A549 (cell line): ENCODE results near the gene KCNH8. TPM values are rescaled to one million over a fixed set of nuclear protein-coding genes. Genes with fewer than 3 reads are reported as not detected.
"Not testable (repeated sequence)": the region's sequence is repeated elsewhere in the genome, so short reads cannot be mapped to it uniquely, and the experiment has no call there.

ENCODE experiments used
- ATAC-seq, 2 experiments: fragments of 200-7000 bp in 1 of 2; fragments of >200 bp in 1 of 2; cut with Nextera tagmentation in 1 of 2; cut with Tn5 transposase in 1 of 2; 3 replicates each; pipeline versions ENCODE4 v1.8.0 to v1.9.1; 2018 to 2020; ENCODE audit warnings: mild to moderate bottlenecking in 1 of 2, moderate library complexity in 1 of 2
- CTCF ChIA-PET: fragments of 300-600 bp; sonication (Branson Sonifier 250); formaldehyde crosslinking; extraction: SDS; loops from one replicate; lab custom pipeline; 2021; ENCODE audit warnings: antibody characterized with exemption, inconsistent platforms; lab: Yijun Ruan, JAX
- POLR2A ChIA-PET: fragments of 350-600 bp; formaldehyde crosslinking; extraction: SDS; loops from one replicate; lab custom pipeline; 2021; ENCODE audit warnings: antibody characterized with exemption, inconsistent platforms; lab: Yijun Ruan, JAX
- DNase-seq, 2 experiments: peaks; one replicate each; pipeline versions ENCODE4 v3.0.0 to v3.0.0-alpha.2; 2011 to 2016; ENCODE audit warnings: low read depth in 1 of 2, low spot score in 1 of 2
- FAIRE-seq: peaks from 2 replicates; lab custom pipeline; 2011; peaks lifted over from hg19 to GRCh38; lab: Jason Lieb, UNC
- H3K27ac ChIP-seq, 2 experiments: fragments of >200 bp; sonication (Bioruptor Twin); formaldehyde crosslinking; 3 replicates each; pipeline ENCODE4 v1.5.1; 2016 to 2017
- H3K4me1 ChIP-seq: fragments of >200 bp; sonication (Bioruptor Twin); formaldehyde crosslinking; 3 replicates; pipeline ENCODE4 v1.6.1; 2016
- H3K4me2 ChIP-seq: fragments of >200 bp; sonication (Bioruptor Twin); formaldehyde crosslinking; 3 replicates; pipeline ENCODE4 v1.6.1; 2016
- H3K4me3 ChIP-seq: fragments of >200 bp; sonication (Bioruptor Twin); formaldehyde crosslinking; 3 replicates; pipeline ENCODE4 v1.5.1; 2016
- H3K9me3 ChIP-seq: fragments of >200 bp; sonication (Bioruptor Twin); formaldehyde crosslinking; 3 replicates; pipeline ENCODE4 v1.6.1; 2016
- BHLHE40 ChIP-seq: IDR thresholded peaks from 2 replicates; pipeline ENCODE4 v1.6.1; 2012; ENCODE audit warnings: low read depth, low read length, inconsistent platforms
- CHD4 ChIP-seq: fragments of 200-600 bp; sonication (generic); IDR thresholded peaks from 2 replicates; pipeline ENCODE4 v1.6.1; 2016; ENCODE audit warnings: antibody characterized with exemption, mild to moderate bottlenecking, borderline replicate concordance
- EHF ChIP-seq: fragments of 250-450 bp; sonication (Bioruptor Pico); IDR thresholded peaks from 2 replicates; pipeline ENCODE4 v1.5.0; 2020; ENCODE audit warnings: mild to moderate bottlenecking
- FOSL2 ChIP-seq, 2 experiments: fragments of 450-650 bp in 1 of 2; fragments of >200 bp in 1 of 2; sonication (Bioruptor Twin) in 1 of 2; formaldehyde crosslinking; IDR thresholded peaks; 2 replicates each; pipeline versions ENCODE4 v1.5.0 to v1.6.1; 2016 to 2020; ENCODE audit warnings: mild to moderate bottlenecking in 1 of 2, moderate library complexity in 1 of 2
- GATA3 ChIP-seq: IDR thresholded peaks from 2 replicates; pipeline ENCODE4 v1.6.1; 2012; ENCODE audit warnings: borderline replicate concordance
- HDAC2 ChIP-seq: fragments of 200-600 bp; sonication (generic); IDR thresholded peaks from 2 replicates; pipeline ENCODE4 v1.6.1; 2016
- HEYL ChIP-seq: fragments of 250-450 bp; sonication (Bioruptor Pico); IDR thresholded peaks from 2 replicates; pipeline ENCODE4 v1.8.0; 2021; ENCODE audit warnings: mild to moderate bottlenecking, moderate library complexity
- JUNB ChIP-seq: fragments of >200 bp; sonication (Bioruptor Twin); formaldehyde crosslinking; IDR thresholded peaks from 2 replicates; pipeline ENCODE4 v1.6.1; 2016
- KDM1A ChIP-seq: fragments of 200-600 bp; sonication (generic); IDR thresholded peaks from 2 replicates; pipeline ENCODE4 v1.6.1; 2016; ENCODE audit warnings: low read depth, mild to moderate bottlenecking
- MYC ChIP-seq: IDR thresholded peaks from 2 replicates; pipeline ENCODE4 v1.6.1; 2012; ENCODE audit warnings: mild to moderate bottlenecking, inconsistent platforms, low read length, improper control_type of control experiment, borderline replicate concordance
- PBX3 ChIP-seq: IDR thresholded peaks from 2 replicates; pipeline ENCODE4 v1.6.1; 2012
- PHF8 ChIP-seq: fragments of 200-600 bp; sonication (generic); IDR thresholded peaks from 2 replicates; pipeline ENCODE4 v1.6.1; 2016; ENCODE audit warnings: low read depth, mild to moderate bottlenecking, antibody characterized with exemption, moderate library complexity, borderline replicate concordance
- POLR2A ChIP-seq: IDR thresholded peaks from 2 replicates; pipeline ENCODE4 v1.6.1; 2012; ENCODE audit warnings: mild to moderate bottlenecking, low read length
- RAD21 ChIP-seq, 2 experiments: fragments of >200 bp in 1 of 2; sonication (Bioruptor Twin) in 1 of 2; formaldehyde crosslinking in 1 of 2; IDR thresholded peaks in 1 of 2; conservative IDR thresholded peaks in 1 of 2; 2 replicates in 1 of 2; 3 replicates in 1 of 2; pipeline ENCODE4 v1.6.1; 2012 to 2018; ENCODE audit warnings: inconsistent platforms in 1 of 2
- USF2 ChIP-seq: fragments of 450-650 bp; IDR thresholded peaks from 2 replicates; pipeline ENCODE4 v1.6.1; 2014; ENCODE audit warnings: antibody characterized with exemption
- ZFP36 ChIP-seq: fragments of 450-650 bp; IDR thresholded peaks from 2 replicates; pipeline ENCODE4 v1.6.1; 2014; ENCODE audit warnings: borderline replicate concordance; ENCODE audit not compliant: partially characterized antibody
- WGBS: methylation state at CpG from one replicate; pipeline ENCODE4 v1.1.6; 2017; ENCODE audit errors: missing lambda C conversion rate; 5-methylcytosine and 5-hydroxymethylcytosine counted together
- polyA plus RNA-seq, 4 experiments: library from polyadenylated mRNA; depleted of rRNA in 3 of 4; stranded (reverse); fragments of >200 nt; fragmentation: RNase III in 1 of 4; extraction: RNeasy Plus Mini Kit Qiagen cat#74134 plus additional on column Dnase treatment in 1 of 4; gene quantifications; 2 replicates in 3 of 4; 3 replicates in 1 of 4; pipeline ENCODE4 v1.2.3, GENCODE V29; 2011 to 2017
- TF ChIP-seq, protein P1 (sequence below): fragments of >200 bp; sonication (Bioruptor Twin); formaldehyde crosslinking; IDR thresholded peaks from 3 replicates; pipeline ENCODE4 v1.6.1; 2016

The KCNH8 gene
- polyA plus RNA-seq, 2 of the 4 experiments (the other 2 are of a cell fraction) = 0.03 TPM; not detected in 1

DNA sequence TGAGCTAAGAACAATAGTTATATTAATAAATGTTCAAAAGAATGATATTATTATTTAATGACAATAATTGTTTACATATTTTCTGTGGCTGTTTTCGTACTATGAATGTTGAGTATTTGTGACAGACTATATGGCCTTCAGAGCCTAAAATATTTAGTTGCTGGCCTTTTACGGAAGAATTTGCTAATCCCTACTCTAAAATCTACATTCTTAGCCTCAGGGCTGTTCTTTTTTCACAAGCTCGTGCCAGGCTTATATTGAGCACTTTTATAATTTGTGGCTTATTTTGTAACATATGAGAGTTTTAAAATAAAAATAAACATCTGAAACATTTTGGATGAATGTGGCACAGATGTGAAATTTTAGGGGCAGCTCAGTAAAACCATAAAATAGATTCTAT lies 79.9 kb downstream of the KCNH8 start:
- Histone ChIP-seq H3K4me2 (no peak overlapping the region), H3K9me3 (no peaks in the 10 kb centered on the region), H3K4me1 (no peaks in the 10 kb centered on the region), H3K27ac (no peak overlapping the region), H3K4me3 (no peak overlapping the region)
- ChIA-PET POLR2A (no interaction called here), CTCF (no interaction called here)
- ATAC-seq = no peak
- no peak for FAIRE-seq
- TF ChIP-seq CHD4 = no peak
- TF ChIP-seq PBX3 = no peak
- TF ChIP-seq USF2 = no peak
- TF ChIP-seq GATA3 = no peak
- no peak for TF ChIP-seq FOSL2 (IDR thresholded peaks at IDR 0.05)
- TF ChIP-seq FOSL2 (CRISPR knock-in tag; IDR thresholded peaks at IDR 0.05) = no peak
- TF ChIP-seq KDM1A = no peak
- TF ChIP-seq ZFP36 = no peak
- TF ChIP-seq HDAC2 = no peak
- TF ChIP-seq, protein P1, sequence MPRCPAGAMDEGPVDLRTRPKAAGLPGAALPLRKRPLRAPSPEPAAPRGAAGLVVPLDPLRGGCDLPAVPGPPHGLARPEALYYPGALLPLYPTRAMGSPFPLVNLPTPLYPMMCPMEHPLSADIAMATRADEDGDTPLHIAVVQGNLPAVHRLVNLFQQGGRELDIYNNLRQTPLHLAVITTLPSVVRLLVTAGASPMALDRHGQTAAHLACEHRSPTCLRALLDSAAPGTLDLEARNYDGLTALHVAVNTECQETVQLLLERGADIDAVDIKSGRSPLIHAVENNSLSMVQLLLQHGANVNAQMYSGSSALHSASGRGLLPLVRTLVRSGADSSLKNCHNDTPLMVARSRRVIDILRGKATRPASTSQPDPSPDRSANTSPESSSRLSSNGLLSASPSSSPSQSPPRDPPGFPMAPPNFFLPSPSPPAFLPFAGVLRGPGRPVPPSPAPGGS = no peak
- no peak for TF ChIP-seq JUNB
- no peak for TF ChIP-seq PHF8
- TF ChIP-seq POLR2A = no peak
- TF ChIP-seq BHLHE40 = no peak
- no peak for TF ChIP-seq EHF (CRISPR knock-in tag)
- TF ChIP-seq MYC = no peak
- TF ChIP-seq HEYL (CRISPR knock-in tag) = no peak
- no peak for DNase-seq
- 18% methylated on average over 3 of the region's 3 CpGs for WGBS

DNA sequence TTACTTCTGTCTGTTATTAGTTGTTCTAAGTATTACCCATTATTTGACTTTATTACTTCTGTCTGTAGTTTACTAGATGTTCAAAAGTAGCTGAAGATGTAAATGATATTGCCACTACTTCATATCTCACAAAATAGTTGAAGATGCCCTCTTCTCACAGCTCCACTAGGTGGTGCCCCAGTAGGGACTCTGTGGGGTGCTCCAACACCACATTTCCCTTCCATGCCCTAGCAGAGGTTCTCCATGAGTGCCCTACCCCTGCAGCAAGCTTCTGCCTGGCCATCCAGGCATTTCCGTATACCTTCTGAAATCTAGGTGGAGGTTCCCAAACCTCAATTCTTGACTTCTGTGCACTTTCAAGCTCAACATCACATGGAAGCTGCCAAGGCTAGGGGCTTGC lies 80.8 kb downstream of the KCNH8 start:
- no peak for ATAC-seq
- 100% methylated on average over 1 of the region's 1 CpG for WGBS
- TF ChIP-seq JUNB = no peak
- 0 out of 5 replicates have a peak, but pooled peaks of 1 of the 2 experiments have one; percentile 10 for TF ChIP-seq RAD21 (conservative IDR thresholded peaks at IDR 0.05 in 1 of 2, IDR thresholded peaks at IDR 0.05 in 1 of 2)
- TF ChIP-seq, all 56 proteins: peak for 1

DNA sequence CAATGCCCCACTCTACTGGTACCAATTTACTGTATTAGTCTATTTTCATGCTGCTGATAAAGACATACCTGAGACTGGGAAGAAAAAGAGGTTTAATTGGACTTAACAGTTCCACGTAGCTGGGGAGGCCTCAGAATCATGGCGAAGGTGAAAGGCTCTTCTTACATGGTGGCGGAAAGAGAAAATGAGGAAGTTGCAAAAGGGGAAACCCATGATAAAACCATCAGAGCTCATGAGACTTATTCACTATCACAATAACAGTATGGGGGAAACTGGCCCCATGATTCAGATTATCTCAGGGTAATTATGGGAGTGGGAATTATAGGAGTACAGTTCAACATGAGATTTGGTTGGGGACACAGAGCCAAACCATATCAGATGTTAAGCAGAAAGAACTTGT lies 81.6 kb downstream of the KCNH8 start:
- ATAC-seq, CTCF ChIA-PET, H3K4me3 ChIP-seq, DNase-seq, POLR2A ChIA-PET, H3K4me2 ChIP-seq, H3K4me1 ChIP-seq, H3K9me3 ChIP-seq, H3K27ac ChIP-seq, FAIRE-seq: not testable (repeated sequence)
- WGBS = 9% methylated on average over 3 of the region's 3 CpGs

More for the DNA sequence above, 80.8 kb downstream of the KCNH8 start:
- Histone ChIP-seq H3K27ac (no peak overlapping the region), H3K9me3 (no peaks in the 10 kb centered on the region), H3K4me3 (no peak overlapping the region), H3K4me1 (no peaks in the 10 kb centered on the region), H3K4me2 (no peak overlapping the region)
- CTCF ChIA-PET = no interaction called here
- POLR2A ChIA-PET = no interaction called here
- no peak for FAIRE-seq
- peak in 1 of 2 experiments; percentile 2 for DNase-seq
